ENCODE data around the gene UIMC1. TPM values are rescaled to one million over a fixed set of nuclear protein-coding genes. Genes with fewer than 3 reads are reported as not detected.

UIMC1 gene
- total and polyA plus RNA-seq, 2 experiments from 2014 or later, result 25.3 to 30.8 TPM

- Histone ChIP-seq H3K27me3 (no peaks in the 10 kb centered on the region), H3K27ac (no peak overlapping the region), H3K36me3 (peaks cover 17% of the 10 kb centered on the region), H3K4me3 (no peak overlapping the region), H3K4me1 (ENCODE audit: low read depth) (no peaks in the 10 kb centered on the region), H3K9me3 (ENCODE audit: low read depth) (no peaks in the 10 kb centered on the region)
- no peak for DNase-seq (ENCODE audit: low read depth in 1 of 2, low spot score in 1 of 2)
- TF ChIP-seq CTCF (IDR thresholded peaks at IDR 0.05; ENCODE audit: low read depth, low read length), result no peak
Observed at GRCh38 chr5:176952531-176953193, 53.9 kb downstream of the UIMC1 start.

GRCh38 chr5:176948458-176948857 lies 58.1 kb downstream of the UIMC1 start:
- no peak overlapping the region for H3K4me3 ChIP-seq
- no peaks in the 10 kb centered on the region for H3K27me3 ChIP-seq
- no peak for DNase-seq (ENCODE audit: low read depth in 1 of 2, low spot score in 1 of 2)
- H3K36me3 ChIP-seq, result peaks cover 5% of the 10 kb centered on the region
- TF ChIP-seq CTCF (IDR thresholded peaks at IDR 0.05; ENCODE audit: low read depth, low read length), result no peak
- H3K9me3 ChIP-seq (ENCODE audit: low read depth), result no peaks in the 10 kb centered on the region
- H3K4me1 ChIP-seq (ENCODE audit: low read depth), result no peaks in the 10 kb centered on the region
- no peak overlapping the region for H3K27ac ChIP-seq

GRCh38 chr5:176947847-176948246 lies 58.7 kb downstream of the UIMC1 start:
- no peaks in the 10 kb centered on the region for H3K9me3 ChIP-seq (ENCODE audit: low read depth)
- no peak for TF ChIP-seq CTCF (IDR thresholded peaks at IDR 0.05; ENCODE audit: low read depth, low read length)

GRCh38 chr5:176944268-176944667 lies 62.3 kb downstream of the UIMC1 start:
- DNase-seq (ENCODE audit: low read depth in 1 of 2, low spot score in 1 of 2), result no peak
- Histone ChIP-seq H3K9me3 (ENCODE audit: low read depth) (no peaks in the 10 kb centered on the region), H3K27me3 (no peaks in the 10 kb centered on the region), H3K4me1 (ENCODE audit: low read depth) (peaks cover 14% of the 10 kb centered on the region), H3K36me3 (peaks cover 11% of the 10 kb centered on the region), H3K27ac (no peak overlapping the region), H3K4me3 (no peak overlapping the region)
- TF ChIP-seq CTCF (IDR thresholded peaks at IDR 0.05; ENCODE audit: low read depth, low read length), result no peak

More at GRCh38 chr5:176947847-176948246, 58.7 kb downstream of the UIMC1 start:
- Histone ChIP-seq H3K27ac (no peak overlapping the region), H3K4me3 (no peak overlapping the region), H3K27me3 (no peaks in the 10 kb centered on the region), H3K36me3 (peaks cover 11% of the 10 kb centered on the region), H3K4me1 (ENCODE audit: low read depth) (no peaks in the 10 kb centered on the region)
- no peak for DNase-seq (ENCODE audit: low read depth in 1 of 2, low spot score in 1 of 2)

GRCh38 chr5:176943816-176944215 lies 62.8 kb downstream of the UIMC1 start:
- H3K36me3 ChIP-seq, result peaks cover 11% of the 10 kb centered on the region
- no peak for TF ChIP-seq CTCF (IDR thresholded peaks at IDR 0.05; ENCODE audit: low read depth, low read length)
- H3K4me1 ChIP-seq (ENCODE audit: low read depth), result peaks cover 14% of the 10 kb centered on the region
- no peak overlapping the region for H3K27ac ChIP-seq
- no peaks in the 10 kb centered on the region for H3K27me3 ChIP-seq
- DNase-seq (ENCODE audit: low read depth in 1 of 2, low spot score in 1 of 2), result no peak
- H3K4me3 ChIP-seq, result no peak overlapping the region
- no peaks in the 10 kb centered on the region for H3K9me3 ChIP-seq (ENCODE audit: low read depth)

Data from cardiac muscle cell (in vitro differentiated cells and primary cell).